Esophagus squamous epithelium (tissue), 4 donors: ENCODE measurements around the gene EIF4E.

Experiments used
- CTCF ChIP-seq, 6 experiments: fragments of 450-650 bp in 4 of 6; fragments of 200-600 bp in 2 of 6; sonication (generic) in 2 of 6; IDR thresholded peaks; one replicate each; pipeline ENCODE4 v1.5.1; 2016 to 2019; ENCODE audit warnings: antibody characterized with exemption in 6 of 6, mild to moderate bottlenecking in 4 of 6, moderate library complexity in 4 of 6
- POLR2A ChIP-seq, 4 donors: fragments of 450-650 bp; IDR thresholded peaks; one replicate each; pipeline ENCODE4 v1.6.1; 2017; ENCODE audit warnings: antibody characterized with exemption in 4 of 4, mild to moderate bottlenecking in 4 of 4, moderate library complexity in 3 of 4

GRCh38 chr4:98950925-98951324 is 22.0 kb upstream of the EIF4E start:
- no peak for TF ChIP-seq CTCF (IDR thresholded peaks at IDR 0.05)
- TF ChIP-seq POLR2A (IDR thresholded peaks at IDR 0.05) = no peak
